Measurements from ENCODE around the gene MEF2A.

MEF2A gene

GRCh38 chr15:99762288-99762687, 196.5 kb downstream of the MEF2A start:
- no peak overlapping the region for H3K4me3 Mint-ChIP-seq
- H3K4me1 Mint-ChIP-seq, result no peaks in the 10 kb centered on the region
- DNase-seq, result no peak

GRCh38 chr15:99763827-99764226, 198.0 kb downstream of the MEF2A start:
- H3K27me3 Mint-ChIP-seq (ENCODE audit: low read depth, poor library complexity), result peaks cover 6% of the 10 kb centered on the region
- no peak overlapping the region for H3K4me3 Mint-ChIP-seq
- no peak overlapping the region for H3K27ac Mint-ChIP-seq
- H3K9me3 Mint-ChIP-seq, result no peaks in the 10 kb centered on the region
- H3K36me3 Mint-ChIP-seq (ENCODE audit: low read depth), result no peaks in the 10 kb centered on the region
- TF ChIP-seq CTCF (IDR thresholded peaks at IDR 0.05), result no peak
- H3K4me1 Mint-ChIP-seq, result no peaks in the 10 kb centered on the region
- no peak for DNase-seq

More at GRCh38 chr15:99762288-99762687, 196.5 kb downstream of the MEF2A start:
- H3K9me3 Mint-ChIP-seq, result no peaks in the 10 kb centered on the region
- no peak for TF ChIP-seq CTCF (IDR thresholded peaks at IDR 0.05)
- H3K36me3 Mint-ChIP-seq (ENCODE audit: low read depth), result no peaks in the 10 kb centered on the region
- no peak overlapping the region for H3K27ac Mint-ChIP-seq
- peaks cover 11% of the 10 kb centered on the region for H3K27me3 Mint-ChIP-seq (ENCODE audit: low read depth, poor library complexity)

DNA sequence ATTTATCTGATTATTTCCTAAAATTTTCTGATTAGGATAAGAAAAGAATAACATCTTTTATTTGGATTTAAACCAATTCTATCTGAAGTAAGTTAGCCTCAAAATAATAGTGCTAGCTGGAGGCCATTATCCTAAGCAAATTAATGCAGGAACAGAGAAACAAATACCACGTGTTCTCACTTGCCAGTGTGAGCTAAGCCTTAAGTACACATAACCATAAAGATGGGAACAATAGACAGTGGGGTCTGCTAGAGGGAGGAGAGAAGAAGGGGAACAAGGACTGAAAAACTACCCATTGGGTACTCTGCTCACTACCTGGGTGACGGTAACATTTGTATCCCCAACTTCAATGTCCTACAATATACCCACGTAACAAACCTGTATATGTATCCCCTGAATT, 198.7 kb downstream of the MEF2A start:
- Mint-ChIP-seq H3K36me3 (ENCODE audit: low read depth) (no peaks in the 10 kb centered on the region), H3K27me3 (ENCODE audit: low read depth, poor library complexity) (peaks cover 6% of the 10 kb centered on the region), H3K27ac (no peak overlapping the region), H3K4me3 (no peak overlapping the region), H3K9me3 (no peaks in the 10 kb centered on the region), H3K4me1 (no peaks in the 10 kb centered on the region)
- TF ChIP-seq CTCF (IDR thresholded peaks at IDR 0.05), result no peak
- DNase-seq, result no peak

Data from nephron progenitor cell (in vitro differentiated cells).